ENCODE data around the gene SNRK. TPM values are rescaled to one million over a fixed set of nuclear protein-coding genes. Genes with fewer than 3 reads are reported as not detected.

Gene SNRK
- total RNA-seq, 1 experiment from 2014 or later: 14.4 TPM

DNA sequence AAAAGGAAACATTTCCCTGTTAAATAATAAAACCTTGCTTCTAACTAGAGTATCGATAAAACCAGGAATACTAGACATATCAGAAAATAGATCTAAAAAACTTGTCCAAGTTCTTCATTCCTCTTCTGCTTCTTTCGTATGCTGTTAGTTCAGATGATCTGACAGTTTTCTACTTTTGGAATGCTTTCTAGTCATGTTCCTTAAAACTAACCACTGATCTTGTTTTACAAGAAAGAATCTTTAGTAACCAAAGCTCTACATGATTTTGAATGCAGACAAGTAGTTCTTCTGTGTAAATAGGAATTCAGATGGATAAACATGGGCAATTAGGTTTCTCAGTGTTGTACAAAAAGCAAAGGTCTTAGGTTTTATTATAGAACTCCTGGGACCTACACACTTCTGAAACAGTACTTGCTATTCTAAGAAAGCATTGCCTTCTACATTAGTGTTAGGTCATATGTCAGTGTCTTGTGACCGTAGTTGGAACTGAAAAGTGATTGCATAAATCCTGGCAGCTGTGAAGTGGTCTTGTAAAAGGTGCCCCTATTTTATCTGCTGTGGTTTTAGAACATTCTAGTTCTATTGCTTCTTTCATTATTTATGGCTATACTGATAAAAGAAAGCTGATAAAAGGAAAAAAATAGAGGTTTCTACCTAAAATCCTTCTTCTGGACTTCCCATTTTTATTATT lies 40.7 kb downstream of the SNRK start:
- ChIA-PET POLR2A (ENCODE audit: unreplicated experiment) (no interaction called here), CTCF (no interaction called here)
- H3K9me3 ChIP-seq (ENCODE audit: insufficient read depth, low read depth): no peaks in the 10 kb centered on the region
- no peak for TF ChIP-seq EZH2 (IDR thresholded peaks at IDR 0.05; ENCODE audit: low read depth)
- TF ChIP-seq, protein P1, sequence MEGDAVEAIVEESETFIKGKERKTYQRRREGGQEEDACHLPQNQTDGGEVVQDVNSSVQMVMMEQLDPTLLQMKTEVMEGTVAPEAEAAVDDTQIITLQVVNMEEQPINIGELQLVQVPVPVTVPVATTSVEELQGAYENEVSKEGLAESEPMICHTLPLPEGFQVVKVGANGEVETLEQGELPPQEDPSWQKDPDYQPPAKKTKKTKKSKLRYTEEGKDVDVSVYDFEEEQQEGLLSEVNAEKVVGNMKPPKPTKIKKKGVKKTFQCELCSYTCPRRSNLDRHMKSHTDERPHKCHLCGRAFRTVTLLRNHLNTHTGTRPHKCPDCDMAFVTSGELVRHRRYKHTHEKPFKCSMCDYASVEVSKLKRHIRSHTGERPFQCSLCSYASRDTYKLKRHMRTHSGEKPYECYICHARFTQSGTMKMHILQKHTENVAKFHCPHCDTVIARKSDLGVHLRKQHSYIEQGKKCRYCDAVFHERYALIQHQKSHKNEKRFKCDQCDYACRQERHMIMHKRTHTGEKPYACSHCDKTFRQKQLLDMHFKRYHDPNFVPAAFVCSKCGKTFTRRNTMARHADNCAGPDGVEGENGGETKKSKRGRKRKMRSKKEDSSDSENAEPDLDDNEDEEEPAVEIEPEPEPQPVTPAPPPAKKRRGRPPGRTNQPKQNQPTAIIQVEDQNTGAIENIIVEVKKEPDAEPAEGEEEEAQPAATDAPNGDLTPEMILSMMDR (conservative IDR thresholded peaks at IDR 0.05): no peak
- no peaks in the 10 kb centered on the region for H3K9me2 ChIP-seq (ENCODE audit: insufficient read depth)
- intact Hi-C loops (cut with micrococcal nuclease; ENCODE audit: unreplicated experiment): no loop called here
- H2AFZ ChIP-seq: no peak overlapping the region
- no peak overlapping the region for H3K4me3 ChIP-seq
- no peak overlapping the region for H3K27ac ChIP-seq
- no TSS peak for BruUV-seq (replicated peaks)
- no peaks in the 10 kb centered on the region for H3F3A ChIP-seq (ENCODE audit: insufficient read depth, low read depth)
- no peak overlapping the region for H3K4me2 ChIP-seq
- no peaks in the 10 kb centered on the region for H3K27me3 ChIP-seq (ENCODE audit: insufficient read depth, low read depth)
- no peaks in the 10 kb centered on the region for H3K4me1 ChIP-seq (replicated peaks; ENCODE audit: insufficient read depth)
- H3K79me2 ChIP-seq (ENCODE audit: low read depth): peaks cover 16% of the 10 kb centered on the region
- no peak for DNase-seq
- no peaks in the 10 kb centered on the region for H3K36me3 ChIP-seq (ENCODE audit: low read depth)
- H4K20me1 ChIP-seq (ENCODE audit: insufficient read depth): no peaks in the 10 kb centered on the region

- Histone ChIP-seq H3K27ac (no peak overlapping the region), H3K4me1 (replicated peaks; ENCODE audit: insufficient read depth) (no peaks in the 10 kb centered on the region), H3K4me2 (no peak overlapping the region), H2AFZ (no peak overlapping the region), H3K4me3 (no peak overlapping the region), H3F3A (ENCODE audit: insufficient read depth, low read depth) (no peaks in the 10 kb centered on the region), H3K9me3 (ENCODE audit: insufficient read depth, low read depth) (no peaks in the 10 kb centered on the region), H4K20me1 (ENCODE audit: insufficient read depth) (no peaks in the 10 kb centered on the region), H3K79me2 (ENCODE audit: low read depth) (peaks cover 16% of the 10 kb centered on the region), H3K9me2 (ENCODE audit: insufficient read depth) (no peaks in the 10 kb centered on the region), H3K27me3 (ENCODE audit: insufficient read depth, low read depth) (no peaks in the 10 kb centered on the region), H3K36me3 (ENCODE audit: low read depth) (no peaks in the 10 kb centered on the region)
- ChIA-PET CTCF (no interaction called here), POLR2A (ENCODE audit: unreplicated experiment) (no interaction called here)
- intact Hi-C loops (cut with micrococcal nuclease; ENCODE audit: unreplicated experiment): no loop called here
- no peak for TF ChIP-seq EZH2 (IDR thresholded peaks at IDR 0.05; ENCODE audit: low read depth)
- TF ChIP-seq, protein P1 (conservative IDR thresholded peaks at IDR 0.05): no peak
- DNase-seq: no peak
- no TSS peak for BruUV-seq (replicated peaks)
Observed at GRCh38 chr3:43327582-43327979, 41.2 kb downstream of the SNRK start.

DNA sequence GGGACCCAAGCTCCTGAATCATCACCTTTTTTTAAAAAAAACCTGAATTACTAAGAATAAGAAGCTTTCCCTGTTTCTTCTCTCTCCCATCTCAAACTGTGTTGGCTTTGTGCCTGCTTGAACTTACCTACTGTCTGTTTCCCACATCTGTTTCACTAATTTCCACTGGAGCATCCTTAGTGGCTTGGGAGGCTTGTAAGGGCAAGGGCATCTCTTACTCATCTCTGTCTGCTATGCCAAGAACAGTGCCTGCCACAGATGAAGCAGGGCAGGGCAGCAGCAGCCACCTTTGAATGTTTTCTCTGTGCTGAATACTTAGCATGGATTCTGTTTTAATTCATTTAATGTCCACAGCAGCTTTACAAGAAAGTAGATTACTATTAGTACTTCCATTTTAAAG lies 42.3 kb downstream of the SNRK start:
- CTCF ChIA-PET: no interaction called here
- no peaks in the 10 kb centered on the region for H3K9me2 ChIP-seq (ENCODE audit: insufficient read depth)

More for the DNA sequence above, 42.3 kb downstream of the SNRK start:
- no peaks in the 10 kb centered on the region for H3K4me1 ChIP-seq (replicated peaks; ENCODE audit: insufficient read depth)
- intact Hi-C loops (cut with micrococcal nuclease; ENCODE audit: unreplicated experiment): no loop called here
- DNase-seq: no peak
- no peaks in the 10 kb centered on the region for H3K27me3 ChIP-seq (ENCODE audit: insufficient read depth, low read depth)
- TF ChIP-seq, protein P1 (conservative IDR thresholded peaks at IDR 0.05): no peak
- TF ChIP-seq EZH2 (IDR thresholded peaks at IDR 0.05; ENCODE audit: low read depth): no peak
- H4K20me1 ChIP-seq (ENCODE audit: insufficient read depth): no peaks in the 10 kb centered on the region
- no TSS peak for BruUV-seq (replicated peaks)
- no peak overlapping the region for H3K27ac ChIP-seq
- H3K79me2 ChIP-seq (ENCODE audit: low read depth): peaks cover 9% of the 10 kb centered on the region
- no peaks in the 10 kb centered on the region for H3K9me3 ChIP-seq (ENCODE audit: insufficient read depth, low read depth)
- POLR2A ChIA-PET (ENCODE audit: unreplicated experiment): no interaction called here
- H3F3A ChIP-seq (ENCODE audit: insufficient read depth, low read depth): no peaks in the 10 kb centered on the region
- no peak overlapping the region for H3K4me2 ChIP-seq
- H3K4me3 ChIP-seq: no peak overlapping the region
- H2AFZ ChIP-seq: no peak overlapping the region
- H3K36me3 ChIP-seq (ENCODE audit: low read depth): no peaks in the 10 kb centered on the region
